ENCODE measurements around the gene CYP4F22. TPM values are rescaled to one million over a fixed set of nuclear protein-coding genes. Genes with fewer than 3 reads are reported as not detected.

The CYP4F22 gene
- total RNA-seq, 1 experiment from 2014 or later: 4.9 TPM

DNA sequence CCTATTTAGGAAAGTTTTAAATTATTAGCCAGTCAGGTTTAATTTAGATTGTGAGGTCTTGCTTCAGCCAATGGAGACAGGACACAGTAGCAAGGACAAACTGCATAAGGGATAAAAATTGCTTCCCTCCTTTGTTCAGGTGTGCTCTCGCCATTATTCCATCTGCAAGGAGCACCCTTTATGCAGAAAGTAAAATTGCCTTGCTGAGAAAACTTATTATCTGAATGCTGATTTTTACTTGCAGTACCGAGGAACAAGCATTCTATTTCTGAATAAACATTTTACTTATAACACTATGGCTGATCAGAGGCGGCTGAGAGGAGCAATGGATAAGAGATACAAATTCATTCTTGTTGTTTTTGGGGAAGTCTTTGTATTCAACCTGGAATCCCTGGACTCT, 8.0 kb downstream of the CYP4F22 start:
- no peaks in the 10 kb centered on the region for H3K27me3 ChIP-seq (ENCODE audit: insufficient read depth, low read length)
- BruUV-seq (replicated peaks): no TSS peak
- intact Hi-C loops (cut with micrococcal nuclease): no loop called here
- no peaks in the 10 kb centered on the region for H3K4me1 ChIP-seq (ENCODE audit: control insufficient read depth in 1 of 2, insufficient read depth in 2 of 2, low read length in 2 of 2)
- DNase-seq (ENCODE audit: low read depth, low spot score) (no peak), ATAC-seq (no peak)
- POLR2A ChIA-PET: no interaction called here
- no peak overlapping the region for H3K9ac ChIP-seq (ENCODE audit: low read length)
- no peak overlapping the region for H3K4me2 ChIP-seq (ENCODE audit: low read length)
- no peaks in the 10 kb centered on the region for H3K36me3 ChIP-seq (ENCODE audit: control insufficient read depth in 1 of 2, insufficient read depth in 2 of 2, low read length in 2 of 2)
- no peak overlapping the region for H2AFZ ChIP-seq (ENCODE audit: low read depth, low read length, poor library complexity, severe bottlenecking)
- CTCF ChIA-PET: no interaction called here
- peaks cover 8 to 10% of the 10 kb centered on the region in 2 experiments; a peak in 2 of 4 replicates for H3K9me3 ChIP-seq (ENCODE audit: control insufficient read depth in 1 of 2, insufficient read depth in 1 of 2, low read depth in 1 of 2, low read length in 2 of 2)
- no peak overlapping the region for H3K27ac ChIP-seq (ENCODE audit: low read depth, low read length)
- H4K20me1 ChIP-seq (ENCODE audit: insufficient read depth): no peaks in the 10 kb centered on the region
- peak; percentile 40; the same call in 1 of the 2 replicates for TF ChIP-seq CBX3 (IDR thresholded peaks at IDR 0.05; ENCODE audit: low read depth)
- TF ChIP-seq EZH2phosphoT487 (IDR thresholded peaks at IDR 0.05; ENCODE audit: borderline replicate concordance): no peak
- RAD21 ChIA-PET (ENCODE audit: low non-redundant PET in 1 of 2, low total read pairs in 2 of 2, uncharacterized antibody in 2 of 2, unreplicated experiment in 2 of 2): no interaction called here
- no peaks in the 10 kb centered on the region for H3K79me2 ChIP-seq (ENCODE audit: insufficient read depth, low read length)
- H3K4me3 ChIP-seq (replicated peaks in 1 of 2; ENCODE audit: low read depth in 1 of 2, low read length in 2 of 2): no peak overlapping the region
- no peaks in the 10 kb centered on the region for H3K9me2 ChIP-seq (ENCODE audit: insufficient read depth)

DNA sequence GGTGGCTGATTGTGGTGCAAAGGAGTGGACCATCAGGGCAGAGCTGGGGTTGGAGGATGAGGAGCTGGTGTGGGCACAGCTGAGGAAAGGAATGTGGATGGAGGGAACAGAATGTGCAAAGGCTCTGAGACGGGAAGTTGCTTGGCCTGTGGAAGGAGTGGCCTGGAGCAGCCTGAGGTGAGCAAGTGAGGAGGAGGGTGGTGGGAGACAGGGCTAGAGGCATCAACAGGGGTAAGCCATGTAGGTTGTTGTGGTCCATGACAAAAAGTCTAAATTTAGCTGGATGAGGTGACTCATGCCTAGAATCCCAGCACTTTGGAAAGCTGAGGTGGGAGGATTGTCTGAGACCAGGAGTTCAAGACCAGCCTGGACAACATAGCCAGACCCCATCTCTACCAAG, 9.5 kb downstream of the CYP4F22 start:
- Histone ChIP-seq H3K79me2 (ENCODE audit: insufficient read depth, low read length) (no peaks in the 10 kb centered on the region), H3K4me3 (replicated peaks in 1 of 2; ENCODE audit: low read depth in 1 of 2, low read length in 2 of 2) (no peak overlapping the region), H3K27ac (ENCODE audit: low read depth, low read length) (no peak overlapping the region), H3K36me3 (ENCODE audit: control insufficient read depth in 1 of 2, insufficient read depth in 2 of 2, low read length in 2 of 2) (no peaks in the 10 kb centered on the region), H3K4me2 (ENCODE audit: low read length) (no peak overlapping the region), H3K27me3 (ENCODE audit: insufficient read depth, low read length) (no peaks in the 10 kb centered on the region), H3K9me2 (ENCODE audit: insufficient read depth) (no peaks in the 10 kb centered on the region), H2AFZ (ENCODE audit: low read depth, low read length, poor library complexity, severe bottlenecking) (no peak overlapping the region), H4K20me1 (ENCODE audit: insufficient read depth) (no peaks in the 10 kb centered on the region), H3K4me1 (ENCODE audit: control insufficient read depth in 1 of 2, insufficient read depth in 2 of 2, low read length in 2 of 2) (no peaks in the 10 kb centered on the region), H3K9ac (ENCODE audit: low read length) (no peak overlapping the region), H3K9me3 (ENCODE audit: control insufficient read depth in 1 of 2, insufficient read depth in 1 of 2, low read depth in 1 of 2, low read length in 2 of 2) (peaks cover 8 to 10% of the 10 kb centered on the region in 2 experiments; a peak in 2 of 4 replicates)
- ATAC-seq: no peak
- ChIA-PET POLR2A (no interaction called here), CTCF (no interaction called here), RAD21 (ENCODE audit: low non-redundant PET in 1 of 2, low total read pairs in 2 of 2, uncharacterized antibody in 2 of 2, unreplicated experiment in 2 of 2) (no interaction called here)
- no peak for DNase-seq (ENCODE audit: low read depth, low spot score)
- no peak for TF ChIP-seq EZH2phosphoT487 (IDR thresholded peaks at IDR 0.05; ENCODE audit: borderline replicate concordance)
- no peak for TF ChIP-seq EGR1 (IDR thresholded peaks at IDR 0.05; ENCODE audit: low read depth)
- TF ChIP-seq TCF7L2 (IDR thresholded peaks at IDR 0.05; ENCODE audit: borderline replicate concordance, extremely low read depth, insufficient read depth, insufficient read length): no peak
- no peak for TF ChIP-seq ZNF274 (IDR thresholded peaks at IDR 0.05; ENCODE audit: low read depth, low read length)
- TF ChIP-seq, protein P1, sequence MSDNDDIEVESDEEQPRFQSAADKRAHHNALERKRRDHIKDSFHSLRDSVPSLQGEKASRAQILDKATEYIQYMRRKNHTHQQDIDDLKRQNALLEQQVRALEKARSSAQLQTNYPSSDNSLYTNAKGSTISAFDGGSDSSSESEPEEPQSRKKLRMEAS (IDR thresholded peaks at IDR 0.05): no peak
- no peak for TF ChIP-seq JUND (IDR thresholded peaks at IDR 0.05)
- no peak for TF ChIP-seq CBX3 (IDR thresholded peaks at IDR 0.05; ENCODE audit: low read depth)
- no peak for TF ChIP-seq ZFX (IDR thresholded peaks at IDR 0.05)
- no TSS peak for BruUV-seq (replicated peaks)
- intact Hi-C loops (cut with micrococcal nuclease): no loop called here

Data from HCT116 (cell line).